ENCODE measurements around the gene GDI1. TPM values are rescaled to one million over a fixed set of nuclear protein-coding genes. Genes with fewer than 3 reads are reported as not detected.

GDI1 gene
- total and polyA plus RNA-seq, 2 of the 8 experiments (the other 6 are each of a cell fraction or from before 2014, with no cell fraction given) = 83.1 to 136 TPM

DNA sequence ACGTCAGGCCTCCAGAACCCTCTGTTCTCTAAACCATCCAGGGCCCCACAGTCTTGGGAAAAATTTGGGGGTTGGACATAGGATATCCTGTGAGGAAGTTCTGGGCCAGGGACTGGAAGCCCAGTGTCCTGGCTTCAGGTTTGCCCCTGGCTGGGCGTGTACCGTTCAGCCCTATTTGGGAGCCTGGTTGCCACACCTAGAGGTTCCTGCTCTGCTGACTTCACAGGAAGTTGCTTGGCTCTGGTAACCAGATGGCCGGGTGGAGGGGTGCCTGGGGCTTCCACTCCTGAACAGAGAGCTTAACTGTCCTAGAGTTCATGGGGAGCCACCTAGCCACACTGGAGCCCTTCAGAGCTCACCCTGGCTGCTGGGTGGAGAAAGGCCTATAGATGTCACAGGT lies 24.5 kb upstream of the GDI1 start:
- H3K4me1 ChIP-seq (replicated peaks in 1 of 4; ENCODE audit: control insufficient read depth in 3 of 4, insufficient read depth in 4 of 4, low read length in 3 of 4) = peaks cover 2 to 11% (median 3%) of the 10 kb centered on the region in 4 experiments; a peak in 4 of 7 replicates
- no peak overlapping the region for H3K23ac ChIP-seq (ENCODE audit: insufficient read length)
- no peaks in the 10 kb centered on the region for H4K20me1 ChIP-seq (replicated peaks in 1 of 2; ENCODE audit: control insufficient read depth in 1 of 2, insufficient read depth in 2 of 2, low read length in 2 of 2)
- no peak overlapping the region for H3K14ac ChIP-seq (ENCODE audit: insufficient read length)
- DNase-seq (ENCODE audit: low read depth in 1 of 2, low spot score in 2 of 2) (no peak), FAIRE-seq (no peak)
- H4K8ac ChIP-seq (ENCODE audit: extremely low read depth, insufficient read depth, low read length) = no peak overlapping the region
- H2AK5ac ChIP-seq (ENCODE audit: low read depth, low read length) = no peak overlapping the region
- H3K4me2 ChIP-seq (ENCODE audit: insufficient read depth in 1 of 2, low read depth in 2 of 2, low read length in 2 of 2) = peak overlapping the region; percentile 44 to 65
- peaks cover 0 to 5% (median 0%) of the 10 kb centered on the region in 4 experiments; a peak in 1 of 8 replicates for H3K36me3 ChIP-seq (ENCODE audit: control insufficient read depth in 2 of 4, insufficient read depth in 4 of 4, low read length in 3 of 4)
- H3K9ac ChIP-seq (replicated peaks in 1 of 4; ENCODE audit: extremely low read depth in 1 of 4, low read depth in 3 of 4, low read length in 3 of 4) = no peak overlapping the region
- no peaks in the 10 kb centered on the region for H3K79me2 ChIP-seq (ENCODE audit: control insufficient read depth in 1 of 2, insufficient read depth in 2 of 2, low read length in 2 of 2)
- no peak overlapping the region for H2BK5ac ChIP-seq (ENCODE audit: low read depth, low read length)
- no peaks in the 10 kb centered on the region for H3K23me2 ChIP-seq (ENCODE audit: low read depth, low read length)
- H3K18ac ChIP-seq (ENCODE audit: extremely low read depth, low read length) = no peak overlapping the region
- no peak overlapping the region for H2BK20ac ChIP-seq (ENCODE audit: low read length)
- no peaks in the 10 kb centered on the region for H3K79me1 ChIP-seq (ENCODE audit: low read depth, low read length)
- no peak overlapping the region for H3K27ac ChIP-seq (ENCODE audit: low read depth, low read length)
- 0% methylated on average over 1 of the region's 4 CpGs; no CpG with 5 or more reads in 1 of the 2 experiments for WGBS, 2 experiments (ENCODE audit: extremely low coverage in 1 of 2, insufficient coverage in 1 of 2, insufficient read length in 1 of 2, insufficient replicate concordance in 2 of 2, low coverage in 1 of 2, low lambda C conversion rate in 2 of 2, missing lambda C conversion rate in 1 of 2)
- 0 out of 2 replicates have a peak overlapping the region, but pooled peaks have one; percentile 62 for H2AFZ ChIP-seq (ENCODE audit: low read length)
- ChIA-PET CTCF (ENCODE audit: partially characterized antibody) (interaction anchor here (1.1 kb wide), 1 partner anchor 28 kb away, joined by 4 read pairs; no protein-coding TSS in a partner anchor), POLR2A (ENCODE audit: partially characterized antibody) (interaction anchor here (0.7 to 6.4 kb wide), 5 partner anchors 9 to 45 kb away, joined by 3 to 124 read pairs (median 4); partner anchors contain the start of gene RPL10)
- H2BK12ac ChIP-seq (ENCODE audit: low read depth, low read length) = no peak overlapping the region
- H2BK120ac ChIP-seq (replicated peaks; ENCODE audit: low read depth, low read length) = no peak overlapping the region
- H3K4me3 ChIP-seq (ENCODE audit: extremely low read depth in 1 of 4, insufficient read depth in 2 of 4, low read depth in 3 of 4, low read length in 4 of 4) = peak overlapping the region; percentile 47 to 69 (median 62); a peak in 7 of 8 replicates
- H3K4ac ChIP-seq (replicated peaks; ENCODE audit: insufficient read length, low read depth, low read length) = no peak overlapping the region
- no peak overlapping the region for H4K91ac ChIP-seq (replicated peaks; ENCODE audit: insufficient read length, low read length)
- no peaks in the 10 kb centered on the region for H3K9me3 ChIP-seq (ENCODE audit: insufficient read depth in 2 of 2, low read depth in 1 of 2, low read length in 1 of 2)
- no peak overlapping the region for H3K56ac ChIP-seq (replicated peaks; ENCODE audit: insufficient read length, low read depth, low read length)
- H4K5ac ChIP-seq (ENCODE audit: insufficient read length, low read depth, low read length) = no peak overlapping the region
- H2BK15ac ChIP-seq (ENCODE audit: low read length) = no peak overlapping the region
- H3K27me3 ChIP-seq (replicated peaks in 1 of 4; ENCODE audit: control insufficient read depth in 3 of 4, extremely low read depth in 1 of 4, insufficient read depth in 3 of 4, low read length in 3 of 4) = no peaks in the 10 kb centered on the region
- TF ChIP-seq FOSL1 (IDR thresholded peaks at IDR 0.05; ENCODE audit: insufficient read depth, low read depth, low read length) = no peak
- TF ChIP-seq CBX5 (IDR thresholded peaks at IDR 0.05; ENCODE audit: low read depth, low read length) = no peak
- no peak for TF ChIP-seq HDAC6 (IDR thresholded peaks at IDR 0.05; ENCODE audit: low read depth, low read length)
- no peak for TF ChIP-seq RNF2 (IDR thresholded peaks at IDR 0.05; ENCODE audit: borderline replicate concordance, low read depth, low read length, missing control alignments, poor library complexity, severe bottlenecking)

All from H1 (cell line).